Measurements from ENCODE around the gene SPSB4.

GRCh38 chr3:141092663-141093062, 41.5 kb downstream of the SPSB4 start:
- no peak for TF ChIP-seq CTCF (IDR thresholded peaks at IDR 0.05)
- no peak for TF ChIP-seq POLR2AphosphoS5 (IDR thresholded peaks at IDR 0.05)
- TF ChIP-seq EP300 (IDR thresholded peaks at IDR 0.05; ENCODE audit: low read depth): no peak

Measured in transverse colon (tissue), 4 donors.